ENCODE measurements around the gene PSME4. TPM values are rescaled to one million over a fixed set of nuclear protein-coding genes. Genes with fewer than 3 reads are reported as not detected.
"Not testable (repeated sequence)": the region's sequence is repeated elsewhere in the genome, so short reads cannot be mapped to it uniquely, and the experiment has no call there.

Gene PSME4
- total and polyA plus RNA-seq, 7 donors, result 55.2 to 189 (median 113) TPM

DNA sequence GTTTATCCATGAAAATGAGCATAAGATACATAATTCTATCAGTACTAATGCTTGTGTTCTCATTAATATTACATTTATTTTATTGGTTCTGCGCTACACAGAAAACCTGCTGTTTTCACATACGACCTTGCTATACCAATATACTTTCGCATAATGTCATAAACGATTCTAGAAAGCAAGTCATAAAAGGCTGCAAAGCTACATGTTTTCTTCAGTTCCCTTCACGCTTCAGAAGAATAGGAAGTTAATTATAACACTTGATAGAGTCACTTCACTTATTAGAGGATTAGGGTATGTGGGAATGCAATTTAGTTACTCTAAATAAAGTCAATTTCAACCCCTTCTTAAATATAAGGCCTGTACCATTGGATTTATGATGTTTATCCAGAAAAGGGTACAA is 29.0 kb downstream of the PSME4 start:
- intact Hi-C loops (cut with DNase I), result no loop called here
- Histone ChIP-seq H3K27ac (no peak overlapping the region), H3K4me3 (no peak overlapping the region), H3K9me3 (no peaks in the 10 kb centered on the region), H3K27me3 (ENCODE audit: insufficient read depth in 3 of 3, low read length in 2 of 3) (no peaks in the 10 kb centered on the region), H3K36me3 (ENCODE audit: insufficient read depth in 1 of 2, low read depth in 1 of 2) (peaks cover 0 to 51% of the 10 kb centered on the region in 2 donors), H3K4me1 (peaks cover 41% of the 10 kb centered on the region)
- WGBS, 3 donors, result 90 to 95% (median 91%) methylated on average over 5 of the region's 5 CpGs
- ATAC-seq (no peak), DNase-seq (no peak)
- TF ChIP-seq, protein P1, sequence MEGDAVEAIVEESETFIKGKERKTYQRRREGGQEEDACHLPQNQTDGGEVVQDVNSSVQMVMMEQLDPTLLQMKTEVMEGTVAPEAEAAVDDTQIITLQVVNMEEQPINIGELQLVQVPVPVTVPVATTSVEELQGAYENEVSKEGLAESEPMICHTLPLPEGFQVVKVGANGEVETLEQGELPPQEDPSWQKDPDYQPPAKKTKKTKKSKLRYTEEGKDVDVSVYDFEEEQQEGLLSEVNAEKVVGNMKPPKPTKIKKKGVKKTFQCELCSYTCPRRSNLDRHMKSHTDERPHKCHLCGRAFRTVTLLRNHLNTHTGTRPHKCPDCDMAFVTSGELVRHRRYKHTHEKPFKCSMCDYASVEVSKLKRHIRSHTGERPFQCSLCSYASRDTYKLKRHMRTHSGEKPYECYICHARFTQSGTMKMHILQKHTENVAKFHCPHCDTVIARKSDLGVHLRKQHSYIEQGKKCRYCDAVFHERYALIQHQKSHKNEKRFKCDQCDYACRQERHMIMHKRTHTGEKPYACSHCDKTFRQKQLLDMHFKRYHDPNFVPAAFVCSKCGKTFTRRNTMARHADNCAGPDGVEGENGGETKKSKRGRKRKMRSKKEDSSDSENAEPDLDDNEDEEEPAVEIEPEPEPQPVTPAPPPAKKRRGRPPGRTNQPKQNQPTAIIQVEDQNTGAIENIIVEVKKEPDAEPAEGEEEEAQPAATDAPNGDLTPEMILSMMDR (IDR thresholded peaks at IDR 0.05), result no peak

- Histone ChIP-seq H3K4me3 (no peak overlapping the region), H3K36me3 (ENCODE audit: insufficient read depth in 1 of 2, low read depth in 1 of 2) (peaks cover 0 to 55% of the 10 kb centered on the region in 2 donors), H3K27ac (peak overlapping the region; percentile 83), H3K9me3 (no peaks in the 10 kb centered on the region), H3K27me3 (ENCODE audit: insufficient read depth in 3 of 3, low read length in 2 of 3) (no peaks in the 10 kb centered on the region), H3K4me1 (peaks cover 26% of the 10 kb centered on the region)
- ATAC-seq, result peak; percentile 55 to 78 (median 64)
- intact Hi-C loops (cut with DNase I), result no loop called here
- TF ChIP-seq, protein P1 (IDR thresholded peaks at IDR 0.05), result no peak
- DNase-seq, result no peak
- 62 to 69% (median 63%) methylated on average over 4 of the region's 4 CpGs for WGBS, 3 donors
These were observed 31.1 kb downstream of the PSME4 start for GRCh38 chr2:53939656-53940055.

DNA sequence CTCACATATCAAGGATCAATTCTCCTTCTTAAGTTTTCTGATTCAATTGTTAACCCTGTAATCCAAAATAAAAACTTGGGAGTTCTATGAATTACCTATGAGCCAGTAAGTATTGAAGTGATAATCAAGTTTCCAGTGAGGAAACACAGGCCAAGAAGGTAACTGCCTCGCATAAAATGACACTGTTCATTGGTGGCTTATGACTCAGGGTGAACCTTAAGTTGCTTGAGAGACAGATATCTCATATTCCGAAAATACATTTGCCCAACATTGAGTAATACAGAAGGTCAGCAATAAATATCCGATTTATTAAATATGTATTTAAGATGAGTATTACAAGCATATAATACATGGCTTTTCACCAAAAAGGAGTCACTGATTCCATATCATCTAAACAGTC is 31.9 kb downstream of the PSME4 start:
- Histone ChIP-seq H3K4me3 (no peak overlapping the region), H3K9me3 (no peaks in the 10 kb centered on the region), H3K27me3 (ENCODE audit: insufficient read depth in 3 of 3, low read length in 2 of 3) (no peaks in the 10 kb centered on the region), H3K27ac (peak overlapping the region; percentile 83), H3K4me1 (peaks cover 21% of the 10 kb centered on the region), H3K36me3 (ENCODE audit: insufficient read depth in 1 of 2, low read depth in 1 of 2) (peaks cover 0 to 60% of the 10 kb centered on the region in 2 donors)
- ATAC-seq (peak; percentile 94 to 98 (median 97)), DNase-seq (no peak)
- 33 to 65% (median 45%) methylated on average over 3 of the region's 3 CpGs for WGBS, 3 donors
- TF ChIP-seq, protein P1 (IDR thresholded peaks at IDR 0.05), result no peak
- intact Hi-C loops (cut with DNase I), result no loop called here

GRCh38 chr2:53933329-53933728 is 37.5 kb downstream of the PSME4 start:
- WGBS, 3 donors, result 89 to 96% (median 93%) methylated on average over 8 of the region's 8 CpGs
- peaks cover 3% of the 10 kb centered on the region for H3K4me1 ChIP-seq
- DNase-seq (no peak), ATAC-seq (no peak)
- H3K4me3 ChIP-seq, result no peak overlapping the region
- no peak overlapping the region for H3K27ac ChIP-seq
- intact Hi-C loops (cut with DNase I), result loop anchor here in 1 of 2 donors (5.0 kb wide), 1 partner anchor 41 kb away; no protein-coding TSS in a partner anchor
- H3K9me3 ChIP-seq, result no peaks in the 10 kb centered on the region
- TF ChIP-seq, protein P1 (IDR thresholded peaks at IDR 0.05), result no peak
- peaks cover 17 to 98% of the 10 kb centered on the region in 2 donors for H3K36me3 ChIP-seq (ENCODE audit: insufficient read depth in 1 of 2, low read depth in 1 of 2)
- H3K27me3 ChIP-seq (ENCODE audit: insufficient read depth in 3 of 3, low read length in 2 of 3), result no peaks in the 10 kb centered on the region

- H3K4me1 ChIP-seq; H3K27ac ChIP-seq; H3K27me3 ChIP-seq (ENCODE audit: insufficient read depth in 3 of 3, low read length in 2 of 3); H3K9me3 ChIP-seq; H3K4me3 ChIP-seq: not testable (repeated sequence)
- ATAC-seq (peak; percentile 46 to 92 (median 75)), DNase-seq (peak in 1 of 2 donors; percentile 58)
- intact Hi-C loops (cut with DNase I), result loop anchor here in 1 of 2 donors (5.0 to 10.0 kb wide), 2 partner anchors 39 to 1328 kb away; no protein-coding TSS in a partner anchor
- WGBS, 3 donors, result 31 to 41% (median 34%) methylated on average over 8 of the region's 8 CpGs
- peaks cover 19 to 97% of the 10 kb centered on the region in 2 donors for H3K36me3 ChIP-seq (ENCODE audit: insufficient read depth in 1 of 2, low read depth in 1 of 2)
These were observed 44.5 kb downstream of the PSME4 start for GRCh38 chr2:53926321-53926720.

Data from psoas muscle (tissue), 8 donors.